ENCODE data around the gene PRR23A.

The PRR23A gene

GRCh38 chr3:138971766-138972320 lies 34.2 kb downstream of the PRR23A start:
- no peak for DNase-seq

GRCh38 chr3:138964923-138965322 lies 41.1 kb downstream of the PRR23A start:
- DNase-seq = no peak

GRCh38 chr3:138964264-138964663 lies 41.8 kb downstream of the PRR23A start:
- DNase-seq = no peak

- DNase-seq = no peak
Observed at GRCh38 chr3:138962854-138963560, 43.1 kb downstream of the PRR23A start.

- DNase-seq = no peak
Observed at GRCh38 chr3:138960417-138960852, 45.6 kb downstream of the PRR23A start.

All from hematopoietic multipotent progenitor cell treated with erythropoietin and hydrocortisone succinate and interleukin-3 and kit ligand, for 8 days (in vitro differentiated cells).